AG04449 (cell line): ENCODE data around the gene UHMK1.

Source experiments
- CTCF ChIA-PET: fragments of 350-600 bp; formaldehyde crosslinking; extraction: SDS; loops from one replicate; lab custom pipeline; 2021; ENCODE audit warnings: antibody characterized with exemption; lab: Yijun Ruan, JAX
- POLR2A ChIA-PET: fragments of 400-600, 350-600 bp; formaldehyde crosslinking; extraction: SDS; loops from one replicate; lab custom pipeline; 2020; ENCODE audit warnings: antibody characterized with exemption, inconsistent platforms; lab: Yijun Ruan, JAX
- DNase-seq: peaks from one replicate; pipeline ENCODE4 v3.0.0-alpha.2; 2010; ENCODE audit warnings: low read depth, low spot score
- H3K4me3 ChIP-seq: 2 replicates; pipeline ENCODE4 v1.5.1; 2011; ENCODE audit warnings: low read depth, mild to moderate bottlenecking, control low read depth, low read length
- TF ChIP-seq, protein P1 (sequence below): IDR thresholded peaks from one replicate; pipeline ENCODE4 v1.5.1; 2011; ENCODE audit warnings: mild to moderate bottlenecking, moderate library complexity, low read length, control low read depth, inconsistent platforms; ENCODE audit not compliant: insufficient read depth; ENCODE audit errors: missing control alignments

UHMK1 gene

DNA sequence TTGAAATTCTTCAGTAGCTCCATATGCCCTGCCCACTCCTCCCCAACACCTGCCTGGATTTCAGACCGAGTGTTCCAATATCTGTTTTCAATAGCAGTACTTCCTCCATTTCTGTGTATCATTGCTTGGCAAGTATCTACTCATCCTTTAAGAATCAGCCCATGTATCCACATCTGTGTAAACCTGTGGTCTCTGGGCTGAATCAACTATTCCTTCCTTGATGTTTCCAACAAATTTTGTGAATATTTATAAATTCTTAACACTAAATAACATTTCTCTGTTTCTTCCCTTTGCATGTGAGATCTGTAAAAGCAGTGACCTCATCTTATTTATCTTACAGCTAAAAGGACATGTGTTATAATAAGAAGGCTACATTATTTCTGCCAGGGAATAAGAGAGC, 37.9 kb downstream of the UHMK1 start:
- H3K4me3 ChIP-seq = no peak overlapping the region
- CTCF ChIA-PET = interaction anchor here (0.6 kb wide), 1 partner anchor 8 kb away, joined by 3 read pairs; no protein-coding TSS in a partner anchor
- POLR2A ChIA-PET = interaction anchor here (0.7 kb wide), 2 partner anchors 32 to 127 kb away, joined by 3 to 8 read pairs; no protein-coding TSS in a partner anchor
- TF ChIP-seq, protein P1, sequence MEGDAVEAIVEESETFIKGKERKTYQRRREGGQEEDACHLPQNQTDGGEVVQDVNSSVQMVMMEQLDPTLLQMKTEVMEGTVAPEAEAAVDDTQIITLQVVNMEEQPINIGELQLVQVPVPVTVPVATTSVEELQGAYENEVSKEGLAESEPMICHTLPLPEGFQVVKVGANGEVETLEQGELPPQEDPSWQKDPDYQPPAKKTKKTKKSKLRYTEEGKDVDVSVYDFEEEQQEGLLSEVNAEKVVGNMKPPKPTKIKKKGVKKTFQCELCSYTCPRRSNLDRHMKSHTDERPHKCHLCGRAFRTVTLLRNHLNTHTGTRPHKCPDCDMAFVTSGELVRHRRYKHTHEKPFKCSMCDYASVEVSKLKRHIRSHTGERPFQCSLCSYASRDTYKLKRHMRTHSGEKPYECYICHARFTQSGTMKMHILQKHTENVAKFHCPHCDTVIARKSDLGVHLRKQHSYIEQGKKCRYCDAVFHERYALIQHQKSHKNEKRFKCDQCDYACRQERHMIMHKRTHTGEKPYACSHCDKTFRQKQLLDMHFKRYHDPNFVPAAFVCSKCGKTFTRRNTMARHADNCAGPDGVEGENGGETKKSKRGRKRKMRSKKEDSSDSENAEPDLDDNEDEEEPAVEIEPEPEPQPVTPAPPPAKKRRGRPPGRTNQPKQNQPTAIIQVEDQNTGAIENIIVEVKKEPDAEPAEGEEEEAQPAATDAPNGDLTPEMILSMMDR = no peak
- DNase-seq = no peak

DNA sequence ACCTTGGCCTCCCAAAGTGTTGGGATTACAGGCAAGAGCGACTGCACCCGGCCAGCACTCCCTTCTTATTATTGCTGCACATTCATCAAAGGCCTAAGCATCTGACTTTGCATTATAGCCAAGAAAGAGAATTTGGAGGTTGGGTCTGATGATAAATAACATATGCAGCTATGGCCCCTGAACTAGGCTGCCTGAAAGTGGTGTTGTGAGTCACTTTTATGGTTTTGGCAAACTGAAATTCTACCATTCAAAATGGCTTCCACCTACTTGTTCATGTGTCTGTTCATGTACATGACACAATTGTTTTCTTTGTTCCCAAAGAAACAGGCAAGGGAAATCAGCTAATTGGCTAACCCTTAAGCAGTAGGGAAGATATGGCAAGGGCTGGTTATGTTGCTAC, 38.9 kb downstream of the UHMK1 start:
- ChIA-PET POLR2A (interaction anchor here (0.7 kb wide), 1 partner anchor 132 kb away, joined by 3 read pairs; no protein-coding TSS in a partner anchor), CTCF (interaction anchor here (0.7 kb wide), 1 partner anchor 17 kb away, joined by 3 read pairs; no protein-coding TSS in a partner anchor)
- no peak for DNase-seq
- no peak overlapping the region for H3K4me3 ChIP-seq
- TF ChIP-seq, protein P1 = no peak

GRCh38 chr1:162537216-162537615, 39.6 kb downstream of the UHMK1 start:
- POLR2A ChIA-PET = interaction anchor here (5.4 kb wide), 1 partner anchor 24 kb away, joined by 49 read pairs; the partner anchor contains the start of gene UAP1
- H3K4me3 ChIP-seq = no peak overlapping the region
- CTCF ChIA-PET = no interaction called here
- TF ChIP-seq, protein P1 = no peak
- no peak for DNase-seq

- POLR2A ChIA-PET = interaction anchor here (5.4 kb wide), 1 partner anchor 23 kb away, joined by 49 read pairs; the partner anchor contains the start of gene UAP1
- H3K4me3 ChIP-seq = no peak overlapping the region
- peak; percentile 87 for DNase-seq
- CTCF ChIA-PET = no interaction called here
- TF ChIP-seq, protein P1 = no peak
Observed at GRCh38 chr1:162538815-162539431, 41.3 kb downstream of the UHMK1 start.

DNA sequence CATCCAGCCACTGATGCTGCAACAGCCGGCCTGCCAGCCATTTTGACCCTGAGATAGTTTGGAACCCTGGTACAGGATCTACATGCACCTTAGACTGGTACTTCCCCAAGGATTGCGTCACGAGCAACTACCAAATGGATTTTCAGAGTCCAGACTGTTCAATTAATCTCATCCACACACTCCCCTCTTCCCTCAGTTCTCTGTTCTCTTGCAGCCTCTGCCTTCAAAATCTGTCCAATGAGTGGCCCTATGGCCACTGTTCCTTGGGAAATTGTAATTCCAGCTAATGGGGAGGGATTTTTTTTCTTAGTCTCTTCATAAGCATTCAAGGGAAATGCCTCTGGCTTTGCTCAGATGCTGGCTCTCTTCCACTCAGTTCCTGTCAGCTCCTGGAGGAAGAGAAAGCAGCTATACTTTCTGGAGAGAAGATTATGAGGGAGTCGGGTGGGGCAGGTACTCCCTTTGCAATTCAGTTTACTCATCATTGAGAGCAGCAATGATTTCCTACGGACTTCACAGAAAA, 44.1 kb downstream of the UHMK1 start:
- CTCF ChIA-PET = interaction anchor here (1.6 kb wide), 1 partner anchor 258 kb away, joined by 3 read pairs; no protein-coding TSS in a partner anchor
- peak; percentile 96 for DNase-seq
- TF ChIP-seq, protein P1 = no peak
- POLR2A ChIA-PET = interaction anchor here (1.1 to 5.4 kb wide), 2 partner anchors 20 to 91 kb away, joined by 5 to 49 read pairs; partner anchors contain the start of genes DDR2 and UAP1
- no peak overlapping the region for H3K4me3 ChIP-seq

GRCh38 chr1:162543228-162543627, 45.6 kb downstream of the UHMK1 start:
- CTCF ChIA-PET = no interaction called here
- DNase-seq = no peak
- no peak overlapping the region for H3K4me3 ChIP-seq
- POLR2A ChIA-PET = interaction anchor here (0.5 kb wide), 1 partner anchor 18 kb away, joined by 3 read pairs; the partner anchor contains the start of gene UAP1
- TF ChIP-seq, protein P1 = no peak
